ENCODE data around the gene NSFL1C. TPM values are rescaled to one million over a fixed set of nuclear protein-coding genes. Genes with fewer than 3 reads are reported as not detected.

Gene NSFL1C
- total RNA-seq, 6 donors from 2014 or later: 48.0 to 87.7 (median 71.4) TPM

DNA sequence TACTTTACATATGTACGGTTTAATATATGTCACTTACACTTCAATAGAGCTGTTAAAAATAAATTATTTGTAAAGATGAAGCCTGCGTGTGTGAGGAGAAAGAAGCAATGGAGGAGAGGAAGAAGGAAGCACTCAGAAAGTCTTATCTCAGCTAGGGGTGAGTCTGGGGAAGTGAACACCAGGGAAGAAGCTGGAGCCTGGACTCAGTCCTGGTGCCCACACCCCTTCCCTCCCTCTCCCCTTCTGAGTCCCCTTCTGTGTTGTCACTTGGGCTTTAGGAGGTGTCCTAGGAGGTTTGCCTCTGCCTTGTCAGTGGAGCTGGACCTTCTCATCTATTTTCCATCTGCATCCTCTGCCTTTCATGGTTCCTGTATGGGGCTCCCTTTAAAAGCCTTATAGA, 22.7 kb upstream of the NSFL1C start:
- Histone ChIP-seq H3K27me3 (no peaks in the 10 kb centered on the region), H3K27ac (peak overlapping the region; percentile 55 to 86 (median 76)), H3K9me3 (no peaks in the 10 kb centered on the region), H3K4me3 (peak overlapping the region in 2 of 4 donors; percentile 7 to 38), H3K4me1 (peaks cover 0 to 7% (median 6%) of the 10 kb centered on the region in 4 donors), H3K36me3 (no peaks in the 10 kb centered on the region)
- DNase-seq (no peak), ATAC-seq (ENCODE audit: low FRiP score in 2 of 2) (peak; percentile 31 to 58)
- 61 to 65% methylated on average over 2 of the region's 2 CpGs for WGBS, 2 donors
- no peak for TF ChIP-seq POLR2AphosphoS5 (IDR thresholded peaks at IDR 0.05)
- TF ChIP-seq, protein P1, sequence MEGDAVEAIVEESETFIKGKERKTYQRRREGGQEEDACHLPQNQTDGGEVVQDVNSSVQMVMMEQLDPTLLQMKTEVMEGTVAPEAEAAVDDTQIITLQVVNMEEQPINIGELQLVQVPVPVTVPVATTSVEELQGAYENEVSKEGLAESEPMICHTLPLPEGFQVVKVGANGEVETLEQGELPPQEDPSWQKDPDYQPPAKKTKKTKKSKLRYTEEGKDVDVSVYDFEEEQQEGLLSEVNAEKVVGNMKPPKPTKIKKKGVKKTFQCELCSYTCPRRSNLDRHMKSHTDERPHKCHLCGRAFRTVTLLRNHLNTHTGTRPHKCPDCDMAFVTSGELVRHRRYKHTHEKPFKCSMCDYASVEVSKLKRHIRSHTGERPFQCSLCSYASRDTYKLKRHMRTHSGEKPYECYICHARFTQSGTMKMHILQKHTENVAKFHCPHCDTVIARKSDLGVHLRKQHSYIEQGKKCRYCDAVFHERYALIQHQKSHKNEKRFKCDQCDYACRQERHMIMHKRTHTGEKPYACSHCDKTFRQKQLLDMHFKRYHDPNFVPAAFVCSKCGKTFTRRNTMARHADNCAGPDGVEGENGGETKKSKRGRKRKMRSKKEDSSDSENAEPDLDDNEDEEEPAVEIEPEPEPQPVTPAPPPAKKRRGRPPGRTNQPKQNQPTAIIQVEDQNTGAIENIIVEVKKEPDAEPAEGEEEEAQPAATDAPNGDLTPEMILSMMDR (IDR thresholded peaks at IDR 0.05): no peak
- no peak for TF ChIP-seq EP300 (IDR thresholded peaks at IDR 0.05)
- TF ChIP-seq POLR2A (IDR thresholded peaks at IDR 0.05): no peak

- Histone ChIP-seq H3K4me3 (no peak overlapping the region), H3K36me3 (no peaks in the 10 kb centered on the region), H3K9me3 (no peaks in the 10 kb centered on the region), H3K4me1 (peaks cover 0 to 6% (median under 1%) of the 10 kb centered on the region in 4 donors), H3K27ac (no peak overlapping the region), H3K27me3 (no peaks in the 10 kb centered on the region)
- ATAC-seq (ENCODE audit: low FRiP score in 2 of 2) (no peak), DNase-seq (no peak)
- WGBS, 2 donors: 90 to 96% methylated on average over 2 of the region's 2 CpGs
- TF ChIP-seq POLR2AphosphoS5 (IDR thresholded peaks at IDR 0.05) (no peak), EP300 (IDR thresholded peaks at IDR 0.05) (no peak)
Observed at GRCh38 chr20:1486566-1486965, 19.9 kb upstream of the NSFL1C start.

GRCh38 chr20:1484438-1485116, 17.9 kb upstream of the NSFL1C start:
- no peaks in the 10 kb centered on the region for H3K4me1 ChIP-seq
- TF ChIP-seq POLR2A (IDR thresholded peaks at IDR 0.05) (no peak), EP300 (IDR thresholded peaks at IDR 0.05) (no peak)
- peaks cover 0 to 3% (median 0%) of the 10 kb centered on the region in 4 donors for H3K36me3 ChIP-seq
- H3K27me3 ChIP-seq: no peaks in the 10 kb centered on the region
- WGBS, 2 donors: 50 to 53% methylated on average over 5 of the region's 5 CpGs
- H3K4me3 ChIP-seq: no peak overlapping the region
- no peak overlapping the region for H3K27ac ChIP-seq
- no peaks in the 10 kb centered on the region for H3K9me3 ChIP-seq
- no peak for DNase-seq
- no peak for ATAC-seq (ENCODE audit: low FRiP score in 2 of 2)

DNA sequence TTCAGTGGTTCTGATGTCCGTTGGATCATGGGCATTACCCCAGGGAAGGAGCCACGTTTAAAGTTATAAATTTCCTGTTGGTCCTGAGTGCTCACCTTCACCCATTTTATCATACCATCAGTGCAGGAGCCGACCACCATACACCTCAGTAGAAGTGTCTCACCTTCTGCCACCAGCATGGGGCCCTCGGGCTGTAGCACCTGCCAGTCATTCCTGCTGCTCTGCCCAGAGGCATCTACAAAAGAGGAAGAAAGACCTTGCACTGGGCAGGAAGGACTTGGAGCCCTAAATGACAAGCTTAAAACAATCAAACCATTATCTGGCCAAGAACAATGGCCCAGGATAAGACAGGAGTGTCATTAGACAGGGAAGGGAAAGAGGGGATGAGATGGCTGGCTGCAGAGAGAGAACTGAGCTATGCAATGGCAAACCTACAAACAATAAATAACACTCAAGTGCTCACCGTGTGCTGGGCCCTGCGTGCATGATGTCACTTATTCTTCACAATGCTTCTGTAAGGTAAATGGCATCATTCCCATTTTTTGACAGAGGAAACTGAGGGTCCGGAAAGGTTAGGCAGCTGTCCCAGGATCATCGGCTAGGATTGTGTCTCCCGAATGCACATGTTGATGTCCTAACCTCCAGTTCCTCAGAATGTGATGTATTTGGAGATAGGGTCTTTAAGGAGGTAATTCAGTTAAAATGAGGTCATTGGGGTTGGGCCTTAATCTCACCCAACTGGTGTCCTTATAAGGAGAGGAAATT, 13.4 kb upstream of the NSFL1C start:
- H3K27ac ChIP-seq: no peak overlapping the region
- no peaks in the 10 kb centered on the region for H3K9me3 ChIP-seq
- TF ChIP-seq POLR2A (IDR thresholded peaks at IDR 0.05): no peak
- no peak for TF ChIP-seq POLR2AphosphoS5 (IDR thresholded peaks at IDR 0.05)
- TF ChIP-seq EP300 (IDR thresholded peaks at IDR 0.05): no peak
- TF ChIP-seq, protein P1 (IDR thresholded peaks at IDR 0.05): no peak
- WGBS, 2 donors: 63 to 64% methylated on average over 9 of the region's 9 CpGs
- no peak for DNase-seq
- peaks cover 0 to 3% (median 0%) of the 10 kb centered on the region in 4 donors for H3K36me3 ChIP-seq
- no peak for ATAC-seq (ENCODE audit: low FRiP score in 2 of 2)
- no peaks in the 10 kb centered on the region for H3K4me1 ChIP-seq
- H3K27me3 ChIP-seq: no peaks in the 10 kb centered on the region
- no peak overlapping the region for H3K4me3 ChIP-seq

DNA sequence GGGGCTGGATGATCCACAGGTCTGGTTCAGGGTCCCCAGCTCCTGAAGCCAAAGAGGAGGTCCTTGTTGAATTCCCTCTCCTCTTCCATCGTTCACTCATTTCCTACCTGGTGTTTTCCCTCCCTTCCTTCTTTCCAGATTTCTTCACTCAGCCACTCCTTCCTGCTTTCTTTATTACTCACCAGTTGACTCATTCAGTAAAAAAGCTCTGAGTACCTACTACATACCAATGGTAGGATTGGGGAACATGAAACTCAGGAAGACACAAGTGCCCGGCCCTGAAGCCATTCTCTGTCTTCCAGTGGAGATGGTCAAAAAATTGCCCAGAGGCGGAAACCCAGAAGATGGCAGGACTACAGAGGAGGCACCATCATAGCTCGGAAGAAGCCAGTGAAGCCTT, 11.9 kb upstream of the NSFL1C start:
- ATAC-seq (ENCODE audit: low FRiP score in 2 of 2): no peak
- no peaks in the 10 kb centered on the region for H3K4me1 ChIP-seq
- no peak for TF ChIP-seq EP300 (IDR thresholded peaks at IDR 0.05)
- no peak for TF ChIP-seq POLR2AphosphoS5 (IDR thresholded peaks at IDR 0.05)
- TF ChIP-seq, protein P1 (IDR thresholded peaks at IDR 0.05): no peak
- no peak for TF ChIP-seq POLR2A (IDR thresholded peaks at IDR 0.05)
- H3K27ac ChIP-seq: no peak overlapping the region
- peaks cover 0 to 3% (median 0%) of the 10 kb centered on the region in 4 donors for H3K36me3 ChIP-seq
- H3K27me3 ChIP-seq: no peaks in the 10 kb centered on the region
- WGBS, 2 donors: 76% methylated on average over 4 of the region's 4 CpGs
- H3K4me3 ChIP-seq: no peak overlapping the region
- DNase-seq: no peak
- no peaks in the 10 kb centered on the region for H3K9me3 ChIP-seq

All from upper lobe of left lung (tissue), 6 donors.